ENCODE measurements around the gene PPT2. TPM values are rescaled to one million over a fixed set of nuclear protein-coding genes. Genes with fewer than 3 reads are reported as not detected.
A peak's percentile ranks its signal among the peaks of the same experiment; 100 is the strongest.

Gene PPT2
- total and polyA plus RNA-seq, 2 of the 13 experiments (the other 11 are each of a cell fraction or from before 2014, with no cell fraction given) = 39.2 to 61.8 TPM

- TF ChIP-seq GLMP (CRISPR knock-in tag; IDR thresholded peaks at IDR 0.05; ENCODE audit: borderline replicate concordance) = no peak
- TF ChIP-seq MEIS1 (CRISPR knock-in tag; IDR thresholded peaks at IDR 0.05; ENCODE audit: borderline replicate concordance) = no peak
- TF ChIP-seq KLF11 (CRISPR knock-in tag; IDR thresholded peaks at IDR 0.05) = 0 out of 2 replicates have a peak, but pooled peaks have one; percentile 20
- peak; percentile 39; the same call in 1 of the 2 replicates for TF ChIP-seq ATF6 (CRISPR knock-in tag; conservative IDR thresholded peaks at IDR 0.05)
- no peak for TF ChIP-seq GFI1 (CRISPR knock-in tag; IDR thresholded peaks at IDR 0.05; ENCODE audit: borderline replicate concordance)
- TF ChIP-seq ZBTB43 (CRISPR knock-in tag; conservative IDR thresholded peaks at IDR 0.05) = no peak
- peak; percentile 71; the same call in 1 of the 2 replicates for TF ChIP-seq MTA1 (CRISPR knock-in tag; IDR thresholded peaks at IDR 0.05; ENCODE audit: borderline replicate concordance)
- peak; percentile 62; the same call in 1 of the 2 replicates for TF ChIP-seq KMT2B (CRISPR knock-in tag; IDR thresholded peaks at IDR 0.05)
- TF ChIP-seq BRD4 (CRISPR knock-in tag; IDR thresholded peaks at IDR 0.05) = 0 out of 2 replicates have a peak, but pooled peaks have one; percentile 31
- peak; percentile 90 for TF ChIP-seq PATZ1 (CRISPR knock-in tag; IDR thresholded peaks at IDR 0.05)
- TF ChIP-seq KDM1A (CRISPR knock-in tag; IDR thresholded peaks at IDR 0.05) = no peak
- TF ChIP-seq ZNF3 (CRISPR knock-in tag; IDR thresholded peaks at IDR 0.05) = no peak
- no peak for TF ChIP-seq ZNF503 (CRISPR knock-in tag; IDR thresholded peaks at IDR 0.05)
- peak; percentile 29; the same call in 1 of the 2 replicates for TF ChIP-seq RXRA (CRISPR knock-in tag; IDR thresholded peaks at IDR 0.05)
- no peak for TF ChIP-seq NCOA1 (CRISPR knock-in tag; IDR thresholded peaks at IDR 0.05)
- no peak for TF ChIP-seq ADNP (CRISPR knock-in tag; IDR thresholded peaks at IDR 0.05)
- TF ChIP-seq GABPA (IDR thresholded peaks at IDR 0.05; ENCODE audit: low read depth, low read length) = peak; percentile 91
- TF ChIP-seq GABPA (CRISPR knock-in tag; IDR thresholded peaks at IDR 0.05; ENCODE audit: low read depth) = peak; percentile 96
- TF ChIP-seq MBNL3 (CRISPR knock-in tag; conservative IDR thresholded peaks at IDR 0.05) = no peak
- TF ChIP-seq TFE3 (CRISPR knock-in tag; IDR thresholded peaks at IDR 0.05) = no peak
- no peak for TF ChIP-seq ZKSCAN5 (CRISPR knock-in tag; IDR thresholded peaks at IDR 0.05)
Measured at GRCh38 chr6:32175711-32176475, 22.0 kb downstream of the PPT2 start, which contains the start of gene AGPAT1 (continued).
